Esophagus muscularis mucosa (tissue), 4 donors: ENCODE results near the gene TRIAP1. TPM values are rescaled to one million over a fixed set of nuclear protein-coding genes. Genes with fewer than 3 reads are reported as not detected.

Source experiments
- DNase-seq: peaks from one replicate; pipeline ENCODE4 v3.0.0-alpha.2; 2017; ENCODE audit errors: extremely low spot score
- H3K27ac ChIP-seq, 4 donors: fragments of 200-600 bp; sonication (generic); replicated peaks in 1 of 4; 1 replicate in 3 of 4; 2 replicates in 1 of 4; pipeline ENCODE4 v1.5.1; 2016 to 2019; ENCODE audit warnings: mild to moderate bottlenecking in 1 of 4
- H3K27me3 ChIP-seq, 4 donors: fragments of 200-600 bp; sonication (generic); one replicate each; pipeline versions ENCODE4 v1.5.1 to v1.6.0; 2016 to 2019
- H3K36me3 ChIP-seq, 4 donors: fragments of 200-600 bp; sonication (generic); one replicate each; pipeline ENCODE4 v1.5.1; 2016 to 2019
- H3K4me1 ChIP-seq, 4 donors: fragments of 200-600 bp; sonication (generic); one replicate each; pipeline ENCODE4 v1.5.1; 2016 to 2019
- H3K4me3 ChIP-seq, 4 donors: fragments of 200-600 bp; sonication (generic); 1 replicate in 2 of 4; 2 replicates in 2 of 4; pipeline ENCODE4 v1.5.1; 2016 to 2019; ENCODE audit warnings: mild to moderate bottlenecking in 4 of 4, moderate library complexity in 1 of 4
- H3K9me3 ChIP-seq, 4 donors: fragments of 200-600 bp; sonication (generic); 1 replicate in 3 of 4; 2 replicates in 1 of 4; pipeline ENCODE4 v1.5.1; 2016 to 2019
- CTCF ChIP-seq, 3 experiments: fragments of 200-600 bp in 2 of 3; fragments of 450-650 bp in 1 of 3; sonication (generic) in 2 of 3; IDR thresholded peaks; one replicate each; pipeline ENCODE4 v1.5.1; 2017 to 2019; ENCODE audit warnings: antibody characterized with exemption in 3 of 3, mild to moderate bottlenecking in 2 of 3, moderate library complexity in 1 of 3
- EP300 ChIP-seq: sonication (generic); formaldehyde crosslinking; IDR thresholded peaks from one replicate; pipeline ENCODE4 v1.6.1; 2017; ENCODE audit warnings: antibody characterized with exemption
- POLR2A ChIP-seq: fragments of 450-650 bp; IDR thresholded peaks from one replicate; pipeline ENCODE4 v1.6.1; 2017; ENCODE audit warnings: antibody characterized with exemption, moderate library complexity, mild to moderate bottlenecking, low read depth
- POLR2AphosphoS5 ChIP-seq, 2 donors: sonication (generic); formaldehyde crosslinking; IDR thresholded peaks; one replicate each; pipeline ENCODE4 v1.6.1; 2017; ENCODE audit warnings: antibody characterized with exemption in 2 of 2
- WGBS: methylation state at CpG from one replicate; pipeline ENCODE4 v1.1.5; 2018; 5-methylcytosine and 5-hydroxymethylcytosine counted together
- intact Hi-C: fragments of 100-400 bp; cut with DNase I; formaldehyde crosslinking; loops from one replicate; pipeline ENCODE4 v1.15.1; 2023
- total RNA-seq, 4 donors: library from RNA; depleted of rRNA; stranded (reverse); fragments of >200 nt; gene quantifications; one replicate each; pipeline versions ENCODE4 v1.1.0 to v1.2.1, GENCODE V29; 2016

TRIAP1 gene
- total RNA-seq, 4 donors from 2014 or later, result 9.8 to 17.7 (median 10.7) TPM

GRCh38 chr12:120416490-120417216, 29.5 kb downstream of the TRIAP1 start:
- no peak for DNase-seq
- Histone ChIP-seq H3K4me3 (no peak overlapping the region), H3K36me3 (no peaks in the 10 kb centered on the region), H3K9me3 (no peaks in the 10 kb centered on the region), H3K27me3 (peaks cover 0 to 17% (median 0%) of the 10 kb centered on the region in 4 donors), H3K4me1 (no peaks in the 10 kb centered on the region), H3K27ac (no peak overlapping the region)
- TF ChIP-seq POLR2A (no peak), POLR2AphosphoS5 (IDR thresholded peaks at IDR 0.05) (no peak), EP300 (no peak), CTCF (IDR thresholded peaks at IDR 0.05) (no peak)
- WGBS, result 81% methylated on average over 7 of the region's 7 CpGs
- intact Hi-C loops, result no loop called here

- intact Hi-C loops, result no loop called here
- WGBS, result 71% methylated on average over 7 of the region's 13 CpGs
- H3K27ac ChIP-seq, result no peak overlapping the region
- no peak for DNase-seq
- H3K36me3 ChIP-seq, result no peaks in the 10 kb centered on the region
- H3K4me1 ChIP-seq, result no peaks in the 10 kb centered on the region
- no peak overlapping the region for H3K4me3 ChIP-seq
- H3K9me3 ChIP-seq, result no peaks in the 10 kb centered on the region
- no peak for TF ChIP-seq CTCF (IDR thresholded peaks at IDR 0.05)
- TF ChIP-seq POLR2A, result no peak
- TF ChIP-seq EP300, result no peak
- TF ChIP-seq POLR2AphosphoS5 (IDR thresholded peaks at IDR 0.05), result no peak
- peaks cover 0 to 13% (median 0%) of the 10 kb centered on the region in 4 donors for H3K27me3 ChIP-seq
These were observed 32.1 kb downstream of the TRIAP1 start for GRCh38 chr12:120413901-120414695.

DNA sequence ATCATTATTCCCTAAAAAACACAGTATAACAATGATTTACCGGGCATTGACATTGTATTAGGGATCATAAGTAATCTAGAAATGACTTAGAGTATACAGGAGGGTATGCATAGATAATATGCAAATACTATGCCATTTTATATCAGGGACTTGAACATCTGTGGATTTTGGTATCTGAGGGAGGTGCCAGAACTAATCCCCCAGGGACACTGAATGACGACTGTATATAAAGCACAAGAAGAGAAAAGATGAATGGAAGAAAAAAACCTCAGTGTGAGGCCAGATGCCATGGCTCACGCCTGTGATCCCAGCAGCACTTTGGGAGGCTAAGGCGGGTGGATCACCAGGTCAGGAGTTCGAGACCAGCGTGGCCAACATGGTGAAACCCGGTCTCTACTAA, 33.8 kb downstream of the TRIAP1 start:
- intact Hi-C loops, result no loop called here
- no peak overlapping the region for H3K27ac ChIP-seq
- DNase-seq, result no peak
- 88% methylated on average over 7 of the region's 7 CpGs for WGBS
- H3K4me3 ChIP-seq, result no peak overlapping the region
- H3K27me3 ChIP-seq, result peaks cover 0 to 13% (median 0%) of the 10 kb centered on the region in 4 donors
- no peaks in the 10 kb centered on the region for H3K36me3 ChIP-seq
- TF ChIP-seq EP300, result no peak
- no peak for TF ChIP-seq CTCF (IDR thresholded peaks at IDR 0.05)
- TF ChIP-seq POLR2AphosphoS5 (IDR thresholded peaks at IDR 0.05), result no peak
- no peak for TF ChIP-seq POLR2A
- H3K9me3 ChIP-seq, result no peaks in the 10 kb centered on the region
- no peaks in the 10 kb centered on the region for H3K4me1 ChIP-seq

DNA sequence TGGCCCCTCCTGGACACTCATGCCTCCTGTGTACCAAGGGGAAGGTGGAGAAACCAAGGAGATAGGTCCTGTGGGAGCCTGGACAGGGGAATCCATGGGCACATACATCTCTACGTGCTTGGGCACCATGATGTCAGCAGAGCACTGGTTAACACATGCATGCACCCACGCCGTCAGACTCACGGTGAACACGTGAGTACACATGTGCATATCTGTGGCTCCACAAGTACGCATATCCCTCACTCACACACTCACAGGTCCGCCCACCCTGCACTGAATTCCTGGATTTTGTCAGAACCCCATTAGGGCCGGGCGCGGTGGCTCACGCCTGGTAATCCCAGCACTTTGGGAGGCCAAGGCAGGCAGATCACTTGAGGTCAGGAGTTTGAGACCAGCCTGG, 37.4 kb downstream of the TRIAP1 start:
- no peaks in the 10 kb centered on the region for H3K36me3 ChIP-seq
- intact Hi-C loops, result no loop called here
- no peak overlapping the region for H3K27ac ChIP-seq
- H3K9me3 ChIP-seq, result no peaks in the 10 kb centered on the region
- H3K4me3 ChIP-seq, result no peak overlapping the region
- no peaks in the 10 kb centered on the region for H3K4me1 ChIP-seq
- TF ChIP-seq POLR2AphosphoS5 (IDR thresholded peaks at IDR 0.05), result no peak
- TF ChIP-seq POLR2A, result no peak
- no peak for TF ChIP-seq EP300
- TF ChIP-seq CTCF (IDR thresholded peaks at IDR 0.05), result no peak
- 85% methylated on average over 8 of the region's 11 CpGs for WGBS
- H3K27me3 ChIP-seq, result no peaks in the 10 kb centered on the region
- no peak for DNase-seq
